ENCODE data around the gene METTL13. TPM values are rescaled to one million over a fixed set of nuclear protein-coding genes. Genes with fewer than 3 reads are reported as not detected.

METTL13 gene
- total and polyA plus RNA-seq, 2 of the 4 experiments (the other 2 are of a cell fraction), result 25.1 to 26.3 TPM

DNA sequence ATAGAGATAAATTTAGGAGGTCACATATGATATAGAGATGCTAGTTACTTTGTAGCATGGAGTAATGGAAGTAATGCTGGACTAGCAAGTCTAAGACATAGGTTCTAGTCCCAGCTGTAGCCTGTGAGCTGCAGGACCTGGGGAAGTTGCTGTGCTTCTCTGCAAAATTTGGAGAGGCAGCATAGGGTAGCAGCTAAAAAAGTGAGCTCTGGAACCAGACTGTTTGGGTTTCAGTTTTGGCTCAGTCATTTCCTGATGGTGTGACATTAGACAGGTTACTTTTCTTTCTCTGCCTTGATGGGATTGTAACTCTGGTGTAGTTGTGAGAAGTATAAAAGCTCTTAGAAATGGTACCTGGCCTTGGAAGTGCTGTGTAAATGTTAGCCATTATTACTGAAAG is 3.3 kb downstream of the METTL13 start:
- H3K27ac ChIP-seq (ENCODE audit: insufficient read depth, low read length), result no peak overlapping the region
- peaks cover 6% of the 10 kb centered on the region; the same call in 1 of the 2 replicates for H3K9me1 ChIP-seq (ENCODE audit: insufficient read depth, low read length)
- TF ChIP-seq POLR2A (IDR thresholded peaks at IDR 0.05; ENCODE audit: low read depth, low read length), result no peak
- no peak for TF ChIP-seq CHD1 (IDR thresholded peaks at IDR 0.05; ENCODE audit: low read depth, low read length)
- no peak for TF ChIP-seq CEBPB (IDR thresholded peaks at IDR 0.05; ENCODE audit: low read depth, low read length)
- no peak for TF ChIP-seq RCOR1 (IDR thresholded peaks at IDR 0.05; ENCODE audit: insufficient replicate concordance, low read length)
- TF ChIP-seq, protein P1, sequence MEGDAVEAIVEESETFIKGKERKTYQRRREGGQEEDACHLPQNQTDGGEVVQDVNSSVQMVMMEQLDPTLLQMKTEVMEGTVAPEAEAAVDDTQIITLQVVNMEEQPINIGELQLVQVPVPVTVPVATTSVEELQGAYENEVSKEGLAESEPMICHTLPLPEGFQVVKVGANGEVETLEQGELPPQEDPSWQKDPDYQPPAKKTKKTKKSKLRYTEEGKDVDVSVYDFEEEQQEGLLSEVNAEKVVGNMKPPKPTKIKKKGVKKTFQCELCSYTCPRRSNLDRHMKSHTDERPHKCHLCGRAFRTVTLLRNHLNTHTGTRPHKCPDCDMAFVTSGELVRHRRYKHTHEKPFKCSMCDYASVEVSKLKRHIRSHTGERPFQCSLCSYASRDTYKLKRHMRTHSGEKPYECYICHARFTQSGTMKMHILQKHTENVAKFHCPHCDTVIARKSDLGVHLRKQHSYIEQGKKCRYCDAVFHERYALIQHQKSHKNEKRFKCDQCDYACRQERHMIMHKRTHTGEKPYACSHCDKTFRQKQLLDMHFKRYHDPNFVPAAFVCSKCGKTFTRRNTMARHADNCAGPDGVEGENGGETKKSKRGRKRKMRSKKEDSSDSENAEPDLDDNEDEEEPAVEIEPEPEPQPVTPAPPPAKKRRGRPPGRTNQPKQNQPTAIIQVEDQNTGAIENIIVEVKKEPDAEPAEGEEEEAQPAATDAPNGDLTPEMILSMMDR (conservative IDR thresholded peaks at IDR 0.05; ENCODE audit: low read depth, low read length), result no peak
- TF ChIP-seq FOS (IDR thresholded peaks at IDR 0.05; ENCODE audit: low read depth, low read length), result no peak
- TF ChIP-seq BHLHE40 (IDR thresholded peaks at IDR 0.05; ENCODE audit: low read depth, low read length), result no peak
- TF ChIP-seq, protein P2, sequence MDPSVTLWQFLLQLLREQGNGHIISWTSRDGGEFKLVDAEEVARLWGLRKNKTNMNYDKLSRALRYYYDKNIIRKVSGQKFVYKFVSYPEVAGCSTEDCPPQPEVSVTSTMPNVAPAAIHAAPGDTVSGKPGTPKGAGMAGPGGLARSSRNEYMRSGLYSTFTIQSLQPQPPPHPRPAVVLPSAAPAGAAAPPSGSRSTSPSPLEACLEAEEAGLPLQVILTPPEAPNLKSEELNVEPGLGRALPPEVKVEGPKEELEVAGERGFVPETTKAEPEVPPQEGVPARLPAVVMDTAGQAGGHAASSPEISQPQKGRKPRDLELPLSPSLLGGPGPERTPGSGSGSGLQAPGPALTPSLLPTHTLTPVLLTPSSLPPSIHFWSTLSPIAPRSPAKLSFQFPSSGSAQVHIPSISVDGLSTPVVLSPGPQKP (IDR thresholded peaks at IDR 0.05; ENCODE audit: borderline replicate concordance, low read depth, low read length), result no peak
- TF ChIP-seq, protein P3, sequence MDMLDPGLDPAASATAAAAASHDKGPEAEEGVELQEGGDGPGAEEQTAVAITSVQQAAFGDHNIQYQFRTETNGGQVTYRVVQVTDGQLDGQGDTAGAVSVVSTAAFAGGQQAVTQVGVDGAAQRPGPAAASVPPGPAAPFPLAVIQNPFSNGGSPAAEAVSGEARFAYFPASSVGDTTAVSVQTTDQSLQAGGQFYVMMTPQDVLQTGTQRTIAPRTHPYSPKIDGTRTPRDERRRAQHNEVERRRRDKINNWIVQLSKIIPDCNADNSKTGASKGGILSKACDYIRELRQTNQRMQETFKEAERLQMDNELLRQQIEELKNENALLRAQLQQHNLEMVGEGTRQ (IDR thresholded peaks at IDR 0.05; ENCODE audit: low read depth, low read length), result no peak
- no peak for TF ChIP-seq SMC3 (IDR thresholded peaks at IDR 0.05; ENCODE audit: low read depth, low read length)
- no peak for TF ChIP-seq RAD21 (IDR thresholded peaks at IDR 0.05; ENCODE audit: low read length)
- TF ChIP-seq RFX5 (IDR thresholded peaks at IDR 0.05; ENCODE audit: low read depth, low read length), result no peak
- TF ChIP-seq MXI1 (IDR thresholded peaks at IDR 0.05; ENCODE audit: borderline replicate concordance, low read depth, low read length), result no peak
- TF ChIP-seq MAZ (IDR thresholded peaks at IDR 0.05; ENCODE audit: borderline replicate concordance, low read depth, low read length), result no peak
- no peak for TF ChIP-seq MAFK (IDR thresholded peaks at IDR 0.05; ENCODE audit: low read depth, low read length)
- TF ChIP-seq NFE2L2 (IDR thresholded peaks at IDR 0.05; ENCODE audit: low read depth, low read length), result no peak
- H2AK9ac ChIP-seq (replicated peaks; ENCODE audit: low read depth, low read length, poor library complexity), result no peak overlapping the region
- H3K79me1 ChIP-seq (ENCODE audit: low read depth in 1 of 2, low read length in 2 of 2), result peaks cover 26 to 58% of the 10 kb centered on the region in 2 experiments
- H3K23ac ChIP-seq (ENCODE audit: low read depth, low read length), result no peak overlapping the region
- no peak overlapping the region for H4K91ac ChIP-seq (ENCODE audit: insufficient read depth, low read depth, low read length)
- CTCF ChIA-PET, result no interaction called here
- no peak overlapping the region for H2BK15ac ChIP-seq (ENCODE audit: low read depth, low read length)
- H3K36me3 ChIP-seq (ENCODE audit: control insufficient read depth, insufficient read depth, low read length), result peaks cover 39% of the 10 kb centered on the region
- peak overlapping the region; percentile 7; the same call in 1 of the 2 replicates for H3K4me2 ChIP-seq (ENCODE audit: low read depth, low read length)
- no TSS peak for BruUV-seq (replicated peaks)
- H3K18ac ChIP-seq (ENCODE audit: low read depth, low read length), result no peak overlapping the region
- in situ Hi-C loops (cut with MboI; ENCODE audit: low sequenced_read_pairs) (no loop called here), intact Hi-C loops (cut with micrococcal nuclease) (loop anchor here (5.0 kb wide), 1 partner anchor 137 kb away; no protein-coding TSS in a partner anchor), dilution Hi-C loops (cut with HindIII; ENCODE audit: low sequenced_read_pairs, unreplicated experiment) (no loop called here)
- no peaks in the 10 kb centered on the region for H3K9me3 ChIP-seq (ENCODE audit: control insufficient read depth, insufficient read depth, low read length)
- no peak overlapping the region for H4K5ac ChIP-seq (ENCODE audit: low read depth, low read length)
- H2BK5ac ChIP-seq (ENCODE audit: low read depth, low read length, poor library complexity, severe bottlenecking), result no peak overlapping the region
- no peak overlapping the region for H2AK5ac ChIP-seq (ENCODE audit: low read depth, low read length)
- no peak overlapping the region for H2BK120ac ChIP-seq (ENCODE audit: low read depth, low read length)
- no peak overlapping the region for H4K8ac ChIP-seq (ENCODE audit: low read depth in 2 of 2, low read length in 2 of 2)
- H3K9ac ChIP-seq (ENCODE audit: low read depth, low read length), result no peak overlapping the region
- H2BK20ac ChIP-seq (ENCODE audit: low read depth, low read length), result no peak overlapping the region
- H3K4ac ChIP-seq (ENCODE audit: low read depth, low read length), result no peak overlapping the region
- no peak overlapping the region for H3K56ac ChIP-seq (ENCODE audit: extremely low read depth, insufficient read depth, low read length)
- H3K4me3 ChIP-seq (ENCODE audit: insufficient read depth, low read depth, low read length), result no peak overlapping the region
- no peaks in the 10 kb centered on the region for H4K20me1 ChIP-seq (ENCODE audit: insufficient read depth, low read length)
- POLR2A ChIA-PET (ENCODE audit: unreplicated experiment), result no interaction called here
- H3K27me3 ChIP-seq (ENCODE audit: control insufficient read depth, insufficient read depth, low read length), result no peaks in the 10 kb centered on the region
- DNase-seq (no peak), ATAC-seq (ENCODE audit: low read depth) (no peak)
- no peak overlapping the region for H2AFZ ChIP-seq (replicated peaks; ENCODE audit: low read length, poor library complexity)
- H3K14ac ChIP-seq (replicated peaks; ENCODE audit: low read depth, low read length), result no peak overlapping the region
- H3K4me1 ChIP-seq (ENCODE audit: control insufficient read depth, insufficient read depth, low read length), result peaks cover 2% of the 10 kb centered on the region; the same call in 1 of the 2 replicates
